K562 (cell line): ENCODE data around the gene ANAPC2. TPM values are rescaled to one million over a fixed set of nuclear protein-coding genes. Genes with fewer than 3 reads are reported as not detected.

ENCODE experiments used
- BHLHE40 ChIP-seq: IDR thresholded peaks from 2 replicates; pipeline ENCODE4 v1.6.1; 2011; ENCODE audit warnings: low read length, improper control_type of control experiment
- E2F1 ChIP-seq: sonication (generic); formaldehyde crosslinking; IDR thresholded peaks from 2 replicates; pipeline ENCODE4 v1.8.1; 2023; ENCODE audit warnings: mild to moderate bottlenecking, missing genetic modification reagents, moderate library complexity
- EGR1 ChIP-seq: fragments of 450-650 bp; conservative IDR thresholded peaks from 2 replicates; pipeline ENCODE4 v1.6.1; 2017; ENCODE audit warnings: mild to moderate bottlenecking
- ERF ChIP-seq: fragments of 450-650 bp; formaldehyde crosslinking; IDR thresholded peaks from 2 replicates; pipeline ENCODE4 v1.4.0; 2020; ENCODE audit warnings: mild to moderate bottlenecking, mixed read lengths
- FOS ChIP-seq: IDR thresholded peaks from 3 replicates; pipeline ENCODE4 v1.6.1; 2011; ENCODE audit not compliant: insufficient read length; ENCODE audit errors: extremely low read depth
- HDAC3 ChIP-seq: fragments of 450-650 bp; IDR thresholded peaks from 2 replicates; pipeline ENCODE4 v1.6.1; 2018; ENCODE audit warnings: borderline replicate concordance, mild to moderate bottlenecking, moderate library complexity; ENCODE audit not compliant: partially characterized antibody
- ILK ChIP-seq: fragments of 450-650 bp; IDR thresholded peaks from 2 replicates; pipeline ENCODE4 v1.6.1; 2016; ENCODE audit warnings: missing genetic modification characterization, low read depth, mild to moderate bottlenecking, missing compliant biosample characterization, moderate library complexity, borderline replicate concordance
- KAT7 ChIP-seq: sonication (generic); formaldehyde crosslinking; IDR thresholded peaks from 2 replicates; pipeline ENCODE4 v1.8.0; 2022; ENCODE audit warnings: missing genetic modification reagents, mild to moderate bottlenecking, borderline replicate concordance
- MAZ ChIP-seq, 2 experiments: fragments of 450-650 bp in 1 of 2; sonication (generic) in 1 of 2; formaldehyde crosslinking; IDR thresholded peaks in 1 of 2; conservative IDR thresholded peaks in 1 of 2; 2 replicates each; pipeline versions ENCODE4 v1.4.0 to v1.5.0; 2020; ENCODE audit warnings: mild to moderate bottlenecking in 1 of 2, missing genetic modification reagents in 1 of 2
- NFE2 ChIP-seq: IDR thresholded peaks from 2 replicates; pipeline ENCODE4 v1.6.1; 2014; ENCODE audit warnings: antibody characterized with exemption, low read depth
- POLR2AphosphoS5 ChIP-seq: IDR thresholded peaks from 2 replicates; pipeline ENCODE4 v1.6.1; 2011; ENCODE audit warnings: mild to moderate bottlenecking, low read depth, low read length, moderate library complexity; ENCODE audit not compliant: control insufficient read depth, insufficient read depth
- RHOXF2B ChIP-seq: fragments of 250-450 bp; sonication (Bioruptor Pico); conservative IDR thresholded peaks from 2 replicates; pipeline ENCODE4 v1.5.1; 2021
- ZBTB17 ChIP-seq: fragments of 450-650 bp; formaldehyde crosslinking; IDR thresholded peaks from 2 replicates; pipeline ENCODE4 v1.4.0; 2020; ENCODE audit warnings: mild to moderate bottlenecking
- ZNF584 ChIP-seq: fragments of 200-800 bp; sonication (Bioruptor generic); IDR thresholded peaks from 2 replicates; pipeline ENCODE4 v1.6.1; 2016; ENCODE audit warnings: low read depth, mild to moderate bottlenecking, missing genetic modification characterization, missing compliant biosample characterization
- ZNF79 ChIP-seq: fragments of 250-450 bp; sonication (Bioruptor Pico); IDR thresholded peaks from 2 replicates; pipeline ENCODE4 v1.4.0; 2020; ENCODE audit warnings: low read depth, mild to moderate bottlenecking, moderate library complexity
- polyA plus RNA-seq, 8 experiments: library from polyadenylated mRNA; depleted of rRNA in 4 of 8; stranded (reverse) in 5 of 8; unstranded in 3 of 8; fragments of >200 nt; fragmentation: Nextera tagmentation in 2 of 8; fragmentation: Illumina TruSeq in 1 of 8; extraction: Ambion mirVana in 2 of 8; extraction: Trizol in 1 of 8; gene quantifications; 2 replicates each; pipeline versions ENCODE4 v1.2.1 to v1.2.3, GENCODE V29; 2011 to 2014; ENCODE audit warnings: inconsistent platforms in 1 of 8, missing spikeins in 1 of 8
- total RNA-seq, 7 experiments: library from RNA; depleted of rRNA in 6 of 7; stranded (reverse); fragments of >200 nt in 6 of 7; fragmentation: Illumina TruSeq in 2 of 7; extraction: Trizol in 2 of 7; gene quantifications; 2 replicates each; pipeline versions ENCODE4 v1.2.1 to v1.2.3, GENCODE V29; 2011 to 2021; ENCODE audit warnings: low replicate concordance in 1 of 7
- TF ChIP-seq, protein P1 (sequence below), 2 experiments: fragments of 450-650 bp; IDR thresholded peaks; 2 replicates each; pipeline ENCODE4 v1.6.1; 2016
- TF ChIP-seq, protein P2 (sequence below): sonication (generic); formaldehyde crosslinking; IDR thresholded peaks from 2 replicates; pipeline ENCODE4 v1.8.1; 2023; ENCODE audit warnings: mild to moderate bottlenecking, missing genetic modification reagents

ANAPC2 gene
- total and polyA plus RNA-seq, 9 of the 15 experiments (the other 6 are each of a cell fraction or from before 2014, with no cell fraction given), result 0.11 to 56.5 (median 17.1) TPM; not detected in 1

DNA sequence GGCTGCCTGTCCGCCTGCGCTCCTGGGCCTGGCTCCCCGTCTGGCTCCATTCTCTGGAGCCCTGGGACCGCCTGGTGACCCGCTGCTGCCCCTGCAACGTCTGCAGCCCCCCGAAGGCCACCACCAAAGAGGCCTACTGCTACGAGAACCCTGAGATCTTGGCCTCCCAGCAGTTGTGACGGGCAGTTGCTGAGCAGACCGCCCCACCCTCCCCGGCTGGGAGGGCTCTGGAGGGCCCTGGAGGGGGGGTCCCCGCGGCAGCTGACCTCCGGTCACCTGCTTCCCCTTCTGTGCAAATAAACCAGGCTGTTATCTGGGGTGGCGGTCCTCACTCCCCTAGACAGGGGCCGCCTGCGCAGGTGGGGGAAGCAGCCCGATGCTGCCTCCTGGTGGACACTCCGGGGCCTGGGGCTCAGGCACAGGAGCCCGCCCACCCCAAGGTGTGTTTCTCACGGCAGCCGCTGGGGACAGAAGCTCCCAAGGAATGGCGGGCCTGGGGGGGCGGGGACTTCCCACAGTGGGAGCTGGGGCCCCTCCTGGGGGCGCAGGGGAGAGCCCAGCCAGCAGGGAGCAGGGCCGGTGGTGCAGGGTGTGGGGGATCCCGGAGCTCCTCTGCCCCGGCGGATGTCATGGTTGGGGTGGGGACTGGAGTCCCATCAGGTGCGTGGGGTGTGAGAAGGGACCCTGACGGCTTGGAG, 48.0 kb upstream of the ANAPC2 start (continued):
- TF ChIP-seq KAT7 (CRISPR knock-in tag) (0 out of 2 replicates have a peak, but pooled peaks have one; percentile 61), RHOXF2B (no peak), ZNF584 (CRISPR knock-in tag) (no peak), EGR1 (peak; percentile 82), E2F1 (CRISPR knock-in tag) (peak; percentile 87), HDAC3 (no peak), POLR2AphosphoS5 (peak; percentile 62), BHLHE40 (peak; percentile 94), ERF (0 out of 2 replicates have a peak, but pooled peaks have one; percentile 9), ZNF79 (CRISPR knock-in tag) (no peak), NFE2 (no peak), ZBTB17 (0 out of 2 replicates have a peak, but pooled peaks have one; percentile 13), FOS (no peak), MAZ (CRISPR knock-in tag; conservative IDR thresholded peaks at IDR 0.05 in 1 of 2, IDR thresholded peaks at IDR 0.05 in 1 of 2) (peak; percentile 97 to 99), ILK (tag) (no peak)
- TF ChIP-seq, protein P1, sequence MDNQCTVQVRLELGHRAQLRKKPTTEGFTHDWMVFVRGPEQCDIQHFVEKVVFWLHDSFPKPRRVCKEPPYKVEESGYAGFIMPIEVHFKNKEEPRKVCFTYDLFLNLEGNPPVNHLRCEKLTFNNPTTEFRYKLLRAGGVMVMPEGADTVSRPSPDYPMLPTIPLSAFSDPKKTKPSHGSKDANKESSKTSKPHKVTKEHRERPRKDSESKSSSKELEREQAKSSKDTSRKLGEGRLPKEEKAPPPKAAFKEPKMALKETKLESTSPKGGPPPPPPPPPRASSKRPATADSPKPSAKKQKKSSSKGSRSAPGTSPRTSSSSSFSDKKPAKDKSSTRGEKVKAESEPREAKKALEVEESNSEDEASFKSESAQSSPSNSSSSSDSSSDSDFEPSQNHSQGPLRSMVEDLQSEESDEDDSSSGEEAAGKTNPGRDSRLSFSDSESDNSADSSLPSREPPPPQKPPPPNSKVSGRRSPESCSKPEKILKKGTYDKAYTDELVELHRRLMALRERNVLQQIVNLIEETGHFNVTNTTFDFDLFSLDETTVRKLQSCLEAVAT (IDR thresholded peaks at IDR 0.05), result peak in 1 of 2 experiments; percentile 70; a peak in 1 of 4 replicates
- TF ChIP-seq, protein P2, sequence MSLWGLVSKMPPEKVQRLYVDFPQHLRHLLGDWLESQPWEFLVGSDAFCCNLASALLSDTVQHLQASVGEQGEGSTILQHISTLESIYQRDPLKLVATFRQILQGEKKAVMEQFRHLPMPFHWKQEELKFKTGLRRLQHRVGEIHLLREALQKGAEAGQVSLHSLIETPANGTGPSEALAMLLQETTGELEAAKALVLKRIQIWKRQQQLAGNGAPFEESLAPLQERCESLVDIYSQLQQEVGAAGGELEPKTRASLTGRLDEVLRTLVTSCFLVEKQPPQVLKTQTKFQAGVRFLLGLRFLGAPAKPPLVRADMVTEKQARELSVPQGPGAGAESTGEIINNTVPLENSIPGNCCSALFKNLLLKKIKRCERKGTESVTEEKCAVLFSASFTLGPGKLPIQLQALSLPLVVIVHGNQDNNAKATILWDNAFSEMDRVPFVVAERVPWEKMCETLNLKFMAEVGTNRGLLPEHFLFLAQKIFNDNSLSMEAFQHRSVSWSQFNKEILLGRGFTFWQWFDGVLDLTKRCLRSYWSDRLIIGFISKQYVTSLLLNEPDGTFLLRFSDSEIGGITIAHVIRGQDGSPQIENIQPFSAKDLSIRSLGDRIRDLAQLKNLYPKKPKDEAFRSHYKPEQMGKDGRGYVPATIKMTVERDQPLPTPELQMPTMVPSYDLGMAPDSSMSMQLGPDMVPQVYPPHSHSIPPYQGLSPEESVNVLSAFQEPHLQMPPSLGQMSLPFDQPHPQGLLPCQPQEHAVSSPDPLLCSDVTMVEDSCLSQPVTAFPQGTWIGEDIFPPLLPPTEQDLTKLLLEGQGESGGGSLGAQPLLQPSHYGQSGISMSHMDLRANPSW (CRISPR knock-in tag), result 0 out of 2 replicates have a peak, but pooled peaks have one; percentile 76
